Adrenal gland (tissue), 12 donors: ENCODE measurements around the gene INKA2. TPM values are rescaled to one million over a fixed set of nuclear protein-coding genes. Genes with fewer than 3 reads are reported as not detected.

Experiments used
- DNase-seq, 7 donors: peaks; one replicate each; pipeline ENCODE4 v3.0.0-alpha.2; 2019 to 2020
- H3K27ac ChIP-seq, 5 donors: fragments of 200-600 bp; sonication (generic) in 4 of 5; 1 replicate in 3 of 5; 2 replicates in 2 of 5; pipeline versions ENCODE4 v1.5.1 to v1.8.0; 2016 to 2020; ENCODE audit warnings: mild to moderate bottlenecking in 1 of 5
- H3K27me3 ChIP-seq: fragments of 200-600 bp; 2 replicates; pipeline ENCODE4 v1.8.0; 2021
- H3K36me3 ChIP-seq, 2 donors: fragments of 200-600 bp; replicated peaks in 1 of 2; 1 replicate in 1 of 2; 2 replicates in 1 of 2; pipeline versions ENCODE4 v1.5.1 to v1.8.0; 2018 to 2022
- H3K4me1 ChIP-seq, 2 donors: fragments of 200-600 bp; replicated peaks in 1 of 2; 1 replicate in 1 of 2; 2 replicates in 1 of 2; pipeline versions ENCODE4 v1.5.1 to v1.8.0; 2018 to 2021
- H3K4me3 ChIP-seq, 4 donors: fragments of 200-600 bp; sonication (generic) in 3 of 4; one replicate each; pipeline ENCODE4 v1.5.1; 2016 to 2018
- H3K9me3 ChIP-seq, 3 donors: fragments of 200-600 bp; sonication (generic) in 1 of 3; replicated peaks in 1 of 3; 1 replicate in 2 of 3; 2 replicates in 1 of 3; pipeline versions ENCODE4 v1.5.1 to v1.8.0; 2016 to 2021
- POLR2A ChIP-seq, 2 donors: fragments of 450-650 bp; IDR thresholded peaks; one replicate each; pipeline ENCODE4 v1.6.1; 2017; ENCODE audit warnings: antibody characterized with exemption in 2 of 2, mild to moderate bottlenecking in 2 of 2, moderate library complexity in 1 of 2
- WGBS, 4 donors: extraction: QIAGEN DNeasy Blood & Tissue Kit in 2 of 4; methylation state at CpG; one replicate each; pipeline versions ENCODE4 v1.1.5 to v1.1.7; 2013 to 2017; 5-methylcytosine and 5-hydroxymethylcytosine counted together
- intact Hi-C, 2 donors: fragments of 100-400 bp; cut with DNase I; formaldehyde crosslinking; loops; one replicate each; pipeline versions ENCODE4 v1.14.1 to v1.15.0; 2022 to 2023
- polyA plus RNA-seq, 3 donors: library from polyadenylated mRNA; stranded (reverse); fragments of 200-250 nt in 2 of 3; fragments of 350-450 nt in 1 of 3; fragmentation: Illumina TruSeq in 1 of 3; extraction: RNeasy Lipid Tissue Mini Kit (QIAGEN cat#74804) in 1 of 3; gene quantifications; one replicate each; pipeline ENCODE4 v1.2.3, GENCODE V29; 2013 to 2014
- total RNA-seq, 9 donors: library from RNA; depleted of rRNA in 4 of 9; stranded (reverse); fragments of >200 nt in 4 of 9; fragments of 120-200 nt in 1 of 9; fragmentation: NEBNext Ultra II Directional in 1 of 9; extraction: Animal tissue kit (Norgen Biotek cat#: 25700) in 1 of 9; gene quantifications; one replicate each; pipeline versions ENCODE4 v1.1.0 to v1.2.4, GENCODE V29; 2013 to 2023
- TF ChIP-seq, protein P1 (sequence below), 6 experiments: fragments of 450-650 bp in 4 of 6; fragments of 200-600 bp in 2 of 6; sonication (generic) in 1 of 6; IDR thresholded peaks; 1 replicate in 5 of 6; 2 replicates in 1 of 6; pipeline versions ENCODE4 v1.5.1 to v1.8.0; 2016 to 2021; ENCODE audit warnings: antibody characterized with exemption in 6 of 6, mild to moderate bottlenecking in 2 of 6, moderate library complexity in 1 of 6
- donor health status: healthy with polysubstance abuse.
- donor health status: Bipolar disorder and iron deficiency.
- donor health status: DM: yes; HTN: yes; CAD: no.
- donor health status: DM: no; HTN: no; CAD: no.
- donor health status: DM: no; HTN: no; CAD: no.
- donor health status: DM: yes; HTN: yes; CAD: no.

Gene INKA2
- total and polyA plus RNA-seq, 12 donors: 0.61 to 4.7 (median 0.98) TPM; not detected in 1

DNA sequence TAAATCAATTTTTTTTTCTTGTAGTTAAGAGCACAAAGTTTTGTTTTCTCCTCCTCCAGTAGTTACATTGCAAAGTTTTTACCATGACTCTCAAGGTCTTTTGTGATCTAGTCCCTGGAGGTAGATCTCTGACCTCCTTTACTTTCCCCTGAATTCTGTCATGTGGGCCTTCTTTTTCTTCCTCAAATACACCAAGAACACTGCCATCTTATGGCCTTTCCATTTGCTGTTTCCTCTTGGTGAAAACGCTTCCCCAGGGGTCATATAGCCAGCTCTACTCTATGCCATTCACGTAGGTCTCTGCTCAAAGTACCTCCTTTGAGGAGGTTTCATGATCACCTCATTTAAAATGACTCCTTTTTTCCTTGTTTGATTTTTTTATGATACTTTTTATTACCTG lies 19.2 kb upstream of the INKA2 start:
- Histone ChIP-seq H3K36me3 (peaks cover 0 to 34% of the 10 kb centered on the region in 2 donors), H3K4me1 (peaks cover 6 to 18% of the 10 kb centered on the region in 2 donors), H3K4me3 (no peak overlapping the region), H3K27me3 (no peaks in the 10 kb centered on the region), H3K27ac (no peak overlapping the region), H3K9me3 (no peaks in the 10 kb centered on the region)
- TF ChIP-seq, protein P1, sequence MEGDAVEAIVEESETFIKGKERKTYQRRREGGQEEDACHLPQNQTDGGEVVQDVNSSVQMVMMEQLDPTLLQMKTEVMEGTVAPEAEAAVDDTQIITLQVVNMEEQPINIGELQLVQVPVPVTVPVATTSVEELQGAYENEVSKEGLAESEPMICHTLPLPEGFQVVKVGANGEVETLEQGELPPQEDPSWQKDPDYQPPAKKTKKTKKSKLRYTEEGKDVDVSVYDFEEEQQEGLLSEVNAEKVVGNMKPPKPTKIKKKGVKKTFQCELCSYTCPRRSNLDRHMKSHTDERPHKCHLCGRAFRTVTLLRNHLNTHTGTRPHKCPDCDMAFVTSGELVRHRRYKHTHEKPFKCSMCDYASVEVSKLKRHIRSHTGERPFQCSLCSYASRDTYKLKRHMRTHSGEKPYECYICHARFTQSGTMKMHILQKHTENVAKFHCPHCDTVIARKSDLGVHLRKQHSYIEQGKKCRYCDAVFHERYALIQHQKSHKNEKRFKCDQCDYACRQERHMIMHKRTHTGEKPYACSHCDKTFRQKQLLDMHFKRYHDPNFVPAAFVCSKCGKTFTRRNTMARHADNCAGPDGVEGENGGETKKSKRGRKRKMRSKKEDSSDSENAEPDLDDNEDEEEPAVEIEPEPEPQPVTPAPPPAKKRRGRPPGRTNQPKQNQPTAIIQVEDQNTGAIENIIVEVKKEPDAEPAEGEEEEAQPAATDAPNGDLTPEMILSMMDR (IDR thresholded peaks at IDR 0.05): no peak
- TF ChIP-seq POLR2A (IDR thresholded peaks at IDR 0.05): no peak
- DNase-seq: no peak
- intact Hi-C loops: loop anchor here in 1 of 2 donors (10.0 kb wide), 1 partner anchor 254 kb away; the partner anchor contains the start of genes ADORA3 and TMIGD3
- WGBS, 4 donors: 64 to 79% (median 67%) methylated on average over 2 of the region's 2 CpGs

DNA sequence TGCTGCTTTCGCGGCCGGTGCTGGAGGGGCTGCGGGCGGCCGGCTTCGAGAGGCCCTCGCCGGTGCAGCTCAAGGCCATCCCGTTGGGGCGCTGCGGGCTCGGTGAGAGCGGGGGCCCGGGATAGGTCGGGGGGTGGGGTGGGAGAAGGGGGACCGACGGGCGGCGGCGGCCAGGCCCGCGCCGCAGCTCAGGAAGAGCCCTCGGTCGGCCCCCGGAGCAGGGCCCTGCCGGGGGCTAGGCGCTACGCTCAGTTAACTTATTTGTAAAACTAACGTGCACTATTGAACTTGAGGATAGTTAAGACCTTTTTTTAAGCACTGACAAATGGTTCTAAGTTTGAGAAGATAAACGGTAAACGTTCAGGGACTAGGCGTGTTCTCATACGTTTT lies 16.9 kb upstream of the INKA2 start:
- H3K27ac ChIP-seq: peak overlapping the region; percentile 78 to 94 (median 85)
- H3K27me3 ChIP-seq: no peaks in the 10 kb centered on the region
- intact Hi-C loops: loop anchor here in 1 of 2 donors (10.0 kb wide), 1 partner anchor 251 kb away; the partner anchor contains the start of genes ADORA3 and TMIGD3
- H3K9me3 ChIP-seq: no peaks in the 10 kb centered on the region
- 0% methylated on average over 6 to 35 of the region's 35 CpGs for WGBS, 4 donors
- no peak for DNase-seq
- TF ChIP-seq POLR2A (IDR thresholded peaks at IDR 0.05): no peak
- TF ChIP-seq, protein P1 (IDR thresholded peaks at IDR 0.05): no peak
- peaks cover 0 to 12% of the 10 kb centered on the region in 2 donors for H3K36me3 ChIP-seq
- peak overlapping the region; percentile 32 to 93 (median 70) for H3K4me3 ChIP-seq
- peaks cover 6 to 18% of the 10 kb centered on the region in 2 donors for H3K4me1 ChIP-seq

DNA sequence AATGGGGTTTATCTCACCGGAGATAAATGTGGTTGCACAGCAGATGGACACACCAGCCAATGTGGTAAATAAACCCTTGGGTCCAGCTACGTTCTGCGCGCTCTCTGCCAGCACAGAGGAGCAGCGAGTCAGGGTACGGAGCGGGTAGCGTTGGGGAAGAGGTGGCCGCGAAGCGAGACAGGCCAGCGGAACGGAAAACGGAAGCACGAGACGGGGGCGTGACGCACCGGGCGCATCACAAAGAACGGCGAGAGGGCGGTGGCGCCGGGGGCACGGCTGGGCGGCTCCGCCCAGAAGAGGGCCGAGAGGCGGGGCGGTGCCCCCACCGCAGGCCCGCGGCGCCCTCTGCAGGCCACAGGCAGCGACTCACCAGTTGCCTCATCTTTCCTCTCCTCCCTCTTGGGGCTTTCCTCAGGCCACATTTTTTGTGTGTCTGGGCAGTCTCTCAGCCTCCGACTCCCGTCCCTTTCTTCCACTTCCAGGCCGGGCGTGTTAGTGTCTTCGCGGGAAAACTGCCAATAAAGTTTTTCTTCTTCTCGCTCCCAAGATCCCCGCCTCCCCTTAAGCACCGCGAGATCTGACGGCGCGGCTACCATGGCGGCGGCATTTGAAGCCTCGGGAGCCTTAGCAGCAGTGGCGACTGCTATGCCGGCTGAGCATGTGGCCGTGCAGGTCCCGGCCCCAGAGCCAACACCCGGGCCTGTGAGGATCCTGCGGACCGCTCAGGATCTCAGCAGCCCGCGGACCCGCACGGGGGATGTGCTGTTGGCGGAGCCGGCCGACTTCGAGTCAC lies 16.3 kb upstream of the INKA2 start, which contains the start of gene DDX20:
DDX20 (plus strand) TSS at position 571 of the 793 bp plus-strand sequence; CDS start at position 595, 24 bp downstream.
- 0 to 2% (median 1%) methylated on average over 21 to 67 of the region's 67 CpGs for WGBS, 4 donors
- peak within 1 kb of the TSS; percentile 78 to 94 (median 85) for H3K27ac ChIP-seq
- intact Hi-C loops: loop anchor here in 1 of 2 donors (10.0 kb wide), 1 partner anchor 251 kb away; the partner anchor contains the start of genes ADORA3 and TMIGD3
- H3K36me3 ChIP-seq: peaks cover 0 to 7% of the 10 kb centered on the region in 2 donors
- H3K4me3 ChIP-seq: peak within 1 kb of the TSS; percentile 32 to 93 (median 70)
- peak; percentile 92 to 96 (median 94) for DNase-seq
- peaks cover 6 to 18% of the 10 kb centered on the region in 2 donors for H3K4me1 ChIP-seq
- no peaks in the 10 kb centered on the region for H3K27me3 ChIP-seq
- H3K9me3 ChIP-seq: no peaks in the 10 kb centered on the region
- TF ChIP-seq POLR2A (IDR thresholded peaks at IDR 0.05): peak; percentile 62 to 70
- TF ChIP-seq, protein P1 (IDR thresholded peaks at IDR 0.05): peak; percentile 47 to 90 (median 84)

DNA sequence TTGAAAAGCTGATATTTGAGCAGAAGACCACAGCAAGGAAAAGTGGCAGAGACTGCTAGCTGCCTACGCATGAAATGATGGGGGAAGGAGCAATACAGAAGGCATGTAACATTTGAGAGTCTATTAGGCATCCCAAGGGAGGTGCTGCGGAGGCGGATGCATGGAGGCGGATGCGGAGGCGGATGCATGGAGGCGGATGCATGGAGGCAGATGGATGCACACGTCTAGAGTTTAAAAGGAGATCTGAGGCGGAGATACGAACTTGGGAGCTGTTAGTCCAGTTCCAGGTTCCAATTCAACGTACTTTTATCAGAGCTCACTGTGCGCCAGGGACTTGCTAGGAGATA lies 15.8 kb upstream of the INKA2 start:
- 0 to 1% (median 1%) methylated on average over 12 of the region's 12 CpGs for WGBS, 4 donors
- peak overlapping the region; percentile 29 to 93 (median 70) for H3K4me3 ChIP-seq
- H3K36me3 ChIP-seq: peaks cover 0 to under 1% of the 10 kb centered on the region in 2 donors
- H3K27me3 ChIP-seq: no peaks in the 10 kb centered on the region
- no peak for TF ChIP-seq POLR2A (IDR thresholded peaks at IDR 0.05)
- TF ChIP-seq, protein P1 (IDR thresholded peaks at IDR 0.05): no peak
- intact Hi-C loops: loop anchor here (5.0 to 10.0 kb wide), 2 partner anchors 38 to 250 kb away; partner anchors contain the start of genes ADORA3 (in 1 of the 2) and TMIGD3 (in 1 of the 2)
- peaks cover 6 to 18% of the 10 kb centered on the region in 2 donors for H3K4me1 ChIP-seq
- DNase-seq: peak in 3 of 7 donors; percentile 41 to 44 (median 43)
- H3K27ac ChIP-seq: peak overlapping the region; percentile 78 to 94 (median 85)
- no peaks in the 10 kb centered on the region for H3K9me3 ChIP-seq
